Measurements from ENCODE around the gene DGLUCY. TPM values are rescaled to one million over a fixed set of nuclear protein-coding genes. Genes with fewer than 3 reads are reported as not detected.
"Not testable (repeated sequence)": the region's sequence is repeated elsewhere in the genome, so short reads cannot be mapped to it uniquely, and the experiment has no call there.

Gene DGLUCY
- polyA plus RNA-seq, 4 donors: 66.2 to 77.6 (median 75.6) TPM

GRCh38 chr14:91253795-91254323 is 140.0 kb downstream of the DGLUCY start:
- DNase-seq (ENCODE audit: low read depth in 4 of 4, low spot score in 3 of 4): no peak

GRCh38 chr14:91254461-91254860 is 140.6 kb downstream of the DGLUCY start:
- no peak for DNase-seq (ENCODE audit: low read depth in 4 of 4, low spot score in 3 of 4)

- no peak for DNase-seq (ENCODE audit: low read depth in 4 of 4, low spot score in 3 of 4)
These were observed 141.3 kb downstream of the DGLUCY start for GRCh38 chr14:91255026-91255695.

GRCh38 chr14:91256661-91257060 is 142.8 kb downstream of the DGLUCY start:
- DNase-seq (ENCODE audit: low read depth in 4 of 4, low spot score in 3 of 4): no peak

GRCh38 chr14:91257328-91258010 is 143.6 kb downstream of the DGLUCY start:
- no peak for DNase-seq (ENCODE audit: low read depth in 4 of 4, low spot score in 3 of 4)

- DNase-seq (ENCODE audit: low read depth in 4 of 4, low spot score in 3 of 4): no peak
These were observed 144.2 kb downstream of the DGLUCY start for GRCh38 chr14:91258011-91258618.

GRCh38 chr14:91258876-91259275 is 145.0 kb downstream of the DGLUCY start:
- DNase-seq (ENCODE audit: low read depth in 4 of 4, low spot score in 3 of 4): no peak

- no peak for DNase-seq (ENCODE audit: low read depth in 4 of 4, low spot score in 3 of 4)
These were observed 147.2 kb downstream of the DGLUCY start for GRCh38 chr14:91261115-91261514.

GRCh38 chr14:91261986-91262549 is 148.2 kb downstream of the DGLUCY start:
- no peak for DNase-seq (ENCODE audit: low read depth in 4 of 4, low spot score in 3 of 4)

GRCh38 chr14:91263329-91263728 is 149.5 kb downstream of the DGLUCY start:
- DNase-seq (ENCODE audit: low read depth in 4 of 4, low spot score in 3 of 4): no peak

GRCh38 chr14:91264151-91265150 is 150.6 kb downstream of the DGLUCY start:
- DNase-seq (ENCODE audit: low read depth in 4 of 4, low spot score in 3 of 4): no peak

GRCh38 chr14:91265404-91265803 is 151.5 kb downstream of the DGLUCY start:
- DNase-seq (ENCODE audit: low read depth in 4 of 4, low spot score in 3 of 4): no peak

GRCh38 chr14:91266276-91266675 is 152.4 kb downstream of the DGLUCY start:
- not testable (repeated sequence) for DNase-seq (ENCODE audit: low read depth in 4 of 4, low spot score in 3 of 4)

- DNase-seq (ENCODE audit: low read depth in 4 of 4, low spot score in 3 of 4): no peak
These were observed 154.1 kb downstream of the DGLUCY start for GRCh38 chr14:91267965-91268437.

GRCh38 chr14:91269076-91269991 is 155.5 kb downstream of the DGLUCY start:
- no peak for DNase-seq (ENCODE audit: low read depth in 4 of 4, low spot score in 3 of 4)

GRCh38 chr14:91270188-91270587 is 156.3 kb downstream of the DGLUCY start:
- DNase-seq (ENCODE audit: low read depth in 4 of 4, low spot score in 3 of 4): no peak

- no peak for DNase-seq (ENCODE audit: low read depth in 4 of 4, low spot score in 3 of 4)
These were observed 156.7 kb downstream of the DGLUCY start for GRCh38 chr14:91270619-91271018.

GRCh38 chr14:91271639-91272038 is 157.8 kb downstream of the DGLUCY start:
- no peak for DNase-seq (ENCODE audit: low read depth in 4 of 4, low spot score in 3 of 4)

All from right renal pelvis (tissue), 4 donors.